GM18526 (cell line): ENCODE results near the gene OR2T33.

Experiments
- POLR2A ChIP-seq: IDR thresholded peaks from 3 replicates; pipeline ENCODE4 v1.6.1; 2011; ENCODE audit not compliant: insufficient read length; ENCODE audit errors: extremely low read depth

OR2T33 gene

GRCh38 chr1:248277876-248278275 is at the start of gene OR2T33:
Gene OR2T33, minus strand, starts transcription at chr1:248277976. Its CDS starts 4,162 bp downstream, at chr1:248273814.
- no peak for TF ChIP-seq POLR2A

GRCh38 chr1:248324468-248324867 is 46.7 kb upstream of the OR2T33 start, which contains the start of gene OR2M7:
Gene OR2M7, minus strand, starts transcription at chr1:248324568. Its CDS starts 0 bp downstream, at chr1:248324568.
- no peak for TF ChIP-seq POLR2A

- TF ChIP-seq POLR2A: no peak
These were observed 39.0 kb upstream of the OR2T33 start for GRCh38 chr1:248316796-248317195.

GRCh38 chr1:248306103-248306502 is 28.3 kb upstream of the OR2T33 start:
- TF ChIP-seq POLR2A: no peak

GRCh38 chr1:248303324-248303723 is 25.5 kb upstream of the OR2T33 start, which contains the start of gene OR2T12:
Gene OR2T12, minus strand, starts transcription at chr1:248303424. Its CDS starts 7,846 bp downstream, at chr1:248295578.
- TF ChIP-seq POLR2A: no peak

- TF ChIP-seq POLR2A: no peak
These were observed 10.6 kb upstream of the OR2T33 start for GRCh38 chr1:248288391-248288790.

- TF ChIP-seq POLR2A: no peak
These were observed 9.6 kb downstream of the OR2T33 start for GRCh38 chr1:248268178-248268577.

GRCh38 chr1:248243204-248243603 is 34.6 kb downstream of the OR2T33 start:
- TF ChIP-seq POLR2A: no peak

GRCh38 chr1:248239478-248239877 is 38.3 kb downstream of the OR2T33 start:
- TF ChIP-seq POLR2A: no peak

GRCh38 chr1:248231117-248231516 is 46.7 kb downstream of the OR2T33 start, which contains the start of gene OR2M4:
Gene OR2M4, plus strand, starts transcription at chr1:248231417. Its CDS starts 7,512 bp downstream, at chr1:248238929.
- TF ChIP-seq POLR2A: no peak

GRCh38 chr1:248229360-248229908 is 48.3 kb downstream of the OR2T33 start:
- no peak for TF ChIP-seq POLR2A

GRCh38 chr1:248225537-248225936 is 52.2 kb downstream of the OR2T33 start:
- no peak for TF ChIP-seq POLR2A
